ENCODE measurements around the gene IL24.

The IL24 gene

DNA sequence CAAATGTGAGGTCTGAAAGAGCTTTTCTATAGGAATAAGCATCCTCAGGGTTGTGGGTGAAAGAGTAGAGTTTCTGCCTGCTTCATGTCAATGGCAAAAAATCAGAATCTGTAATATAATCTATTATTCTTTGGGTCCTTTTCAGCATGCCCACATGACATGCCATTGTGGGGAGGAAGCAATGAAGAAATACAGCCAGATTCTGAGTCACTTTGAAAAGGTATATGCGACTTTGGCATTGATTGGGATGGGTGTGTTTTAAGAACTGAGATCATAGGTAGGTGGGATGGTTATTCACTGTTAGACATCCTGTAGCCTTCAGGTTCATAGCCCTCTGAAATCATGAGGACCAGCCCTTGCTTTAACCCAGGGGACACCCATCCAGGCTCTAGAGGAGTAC is 30.0 kb upstream of the IL24 start:
- TF ChIP-seq, protein P1, sequence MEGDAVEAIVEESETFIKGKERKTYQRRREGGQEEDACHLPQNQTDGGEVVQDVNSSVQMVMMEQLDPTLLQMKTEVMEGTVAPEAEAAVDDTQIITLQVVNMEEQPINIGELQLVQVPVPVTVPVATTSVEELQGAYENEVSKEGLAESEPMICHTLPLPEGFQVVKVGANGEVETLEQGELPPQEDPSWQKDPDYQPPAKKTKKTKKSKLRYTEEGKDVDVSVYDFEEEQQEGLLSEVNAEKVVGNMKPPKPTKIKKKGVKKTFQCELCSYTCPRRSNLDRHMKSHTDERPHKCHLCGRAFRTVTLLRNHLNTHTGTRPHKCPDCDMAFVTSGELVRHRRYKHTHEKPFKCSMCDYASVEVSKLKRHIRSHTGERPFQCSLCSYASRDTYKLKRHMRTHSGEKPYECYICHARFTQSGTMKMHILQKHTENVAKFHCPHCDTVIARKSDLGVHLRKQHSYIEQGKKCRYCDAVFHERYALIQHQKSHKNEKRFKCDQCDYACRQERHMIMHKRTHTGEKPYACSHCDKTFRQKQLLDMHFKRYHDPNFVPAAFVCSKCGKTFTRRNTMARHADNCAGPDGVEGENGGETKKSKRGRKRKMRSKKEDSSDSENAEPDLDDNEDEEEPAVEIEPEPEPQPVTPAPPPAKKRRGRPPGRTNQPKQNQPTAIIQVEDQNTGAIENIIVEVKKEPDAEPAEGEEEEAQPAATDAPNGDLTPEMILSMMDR (IDR thresholded peaks at IDR 0.05; ENCODE audit: low read depth, low read length, missing control alignments) = no peak
- no peak overlapping the region for H3K4me3 ChIP-seq (ENCODE audit: low read depth, low read length)
- no peak for DNase-seq (ENCODE audit: low read depth)

DNA sequence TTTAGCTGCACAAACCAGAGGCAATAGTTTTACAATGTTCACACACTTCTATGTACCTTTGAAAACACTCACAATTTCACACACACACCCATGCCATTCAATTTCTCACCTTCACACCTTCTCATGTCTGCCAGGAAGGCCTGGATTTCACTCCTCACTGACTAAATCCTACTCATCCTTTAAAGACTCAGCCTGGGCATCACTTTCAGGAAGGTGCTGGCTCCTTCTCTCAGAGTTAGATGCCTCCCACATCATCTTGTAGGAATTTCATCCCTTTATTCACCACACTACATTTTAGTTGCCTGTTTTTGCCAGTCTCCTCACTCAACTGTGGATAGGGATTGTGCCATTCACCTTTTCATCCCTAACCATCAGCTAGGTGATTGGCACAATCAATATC is 29.5 kb upstream of the IL24 start:
- TF ChIP-seq, protein P1 (IDR thresholded peaks at IDR 0.05; ENCODE audit: low read depth, low read length, missing control alignments) = no peak
- no peak for DNase-seq (ENCODE audit: low read depth)

DNA sequence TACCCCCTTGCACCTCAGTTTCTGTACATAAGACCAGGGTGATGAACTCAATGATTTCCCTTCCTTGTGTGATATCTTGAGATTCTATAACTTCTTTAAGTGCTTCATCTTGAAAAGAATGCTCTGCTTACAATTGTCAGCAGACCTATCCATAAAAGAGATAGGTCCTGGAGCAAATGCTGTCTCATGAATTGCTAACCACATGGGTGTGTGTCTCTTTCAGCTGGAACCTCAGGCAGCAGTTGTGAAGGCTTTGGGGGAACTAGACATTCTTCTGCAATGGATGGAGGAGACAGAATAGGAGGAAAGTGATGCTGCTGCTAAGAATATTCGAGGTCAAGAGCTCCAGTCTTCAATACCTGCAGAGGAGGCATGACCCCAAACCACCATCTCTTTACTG is 29.0 kb upstream of the IL24 start:
- DNase-seq (ENCODE audit: low read depth) = no peak
- H3K4me3 ChIP-seq (ENCODE audit: low read depth, low read length) = no peak overlapping the region

More for the DNA sequence above, 29.5 kb upstream of the IL24 start:
- H3K4me3 ChIP-seq (ENCODE audit: low read depth, low read length) = no peak overlapping the region

DNA sequence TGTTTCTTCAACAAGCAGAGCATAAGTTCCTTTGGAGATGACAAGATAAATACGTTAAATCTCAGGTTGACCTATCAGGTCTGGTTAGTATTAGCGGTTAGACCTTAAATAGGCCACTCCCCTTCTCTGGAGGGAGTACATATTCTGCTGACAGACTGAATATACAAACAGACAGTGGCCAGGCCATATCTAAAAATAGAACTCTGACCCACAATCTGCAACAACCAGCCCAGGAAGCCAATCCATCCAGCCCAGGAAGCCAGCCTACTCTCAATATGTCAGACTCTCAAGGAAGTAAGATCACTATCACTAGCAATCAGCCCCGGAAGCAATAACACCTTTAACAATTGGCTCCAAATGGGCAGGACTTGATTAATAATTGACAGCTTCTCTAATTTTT is 25.1 kb upstream of the IL24 start:
- no peak overlapping the region for H3K4me3 ChIP-seq (ENCODE audit: low read depth, low read length)

More for the DNA sequence above, 29.0 kb upstream of the IL24 start:
- TF ChIP-seq, protein P1 (IDR thresholded peaks at IDR 0.05; ENCODE audit: low read depth, low read length, missing control alignments) = no peak

DNA sequence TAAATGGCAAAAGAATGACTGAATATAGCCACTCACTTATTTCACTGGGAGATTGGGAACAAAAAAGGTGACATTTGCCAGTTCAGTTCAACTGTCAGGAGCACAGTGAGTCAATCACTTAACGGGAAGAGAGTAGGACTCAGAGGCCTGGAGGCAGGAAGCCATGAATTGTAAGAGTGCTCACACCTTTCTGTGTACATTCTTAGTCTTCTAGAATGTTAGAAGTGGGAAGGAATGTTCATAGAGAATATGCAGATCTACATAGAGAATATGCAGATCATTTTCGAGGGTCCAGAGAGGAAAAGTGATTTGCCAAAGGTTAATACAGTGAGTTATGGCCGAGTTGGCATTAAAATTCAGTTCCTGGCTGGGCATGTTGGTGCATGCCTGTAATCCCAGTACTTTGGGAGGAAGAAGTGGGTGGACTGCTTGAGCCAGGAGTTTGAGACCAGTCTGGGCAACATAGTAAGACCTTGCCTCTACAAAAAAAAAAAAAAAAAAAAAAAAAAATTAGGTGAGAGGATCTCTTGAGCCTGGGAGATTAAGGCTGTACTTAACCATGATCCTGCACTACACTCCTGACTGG is 23.5 kb upstream of the IL24 start:
- H3K4me3 ChIP-seq (ENCODE audit: low read depth, low read length) = no peak overlapping the region
- TF ChIP-seq, protein P1 (IDR thresholded peaks at IDR 0.05; ENCODE audit: low read depth, low read length, missing control alignments) = no peak
- DNase-seq (ENCODE audit: low read depth) = no peak

More for the DNA sequence above, 25.1 kb upstream of the IL24 start:
- no peak for DNase-seq (ENCODE audit: low read depth)
- TF ChIP-seq, protein P1 (IDR thresholded peaks at IDR 0.05; ENCODE audit: low read depth, low read length, missing control alignments) = no peak

DNA sequence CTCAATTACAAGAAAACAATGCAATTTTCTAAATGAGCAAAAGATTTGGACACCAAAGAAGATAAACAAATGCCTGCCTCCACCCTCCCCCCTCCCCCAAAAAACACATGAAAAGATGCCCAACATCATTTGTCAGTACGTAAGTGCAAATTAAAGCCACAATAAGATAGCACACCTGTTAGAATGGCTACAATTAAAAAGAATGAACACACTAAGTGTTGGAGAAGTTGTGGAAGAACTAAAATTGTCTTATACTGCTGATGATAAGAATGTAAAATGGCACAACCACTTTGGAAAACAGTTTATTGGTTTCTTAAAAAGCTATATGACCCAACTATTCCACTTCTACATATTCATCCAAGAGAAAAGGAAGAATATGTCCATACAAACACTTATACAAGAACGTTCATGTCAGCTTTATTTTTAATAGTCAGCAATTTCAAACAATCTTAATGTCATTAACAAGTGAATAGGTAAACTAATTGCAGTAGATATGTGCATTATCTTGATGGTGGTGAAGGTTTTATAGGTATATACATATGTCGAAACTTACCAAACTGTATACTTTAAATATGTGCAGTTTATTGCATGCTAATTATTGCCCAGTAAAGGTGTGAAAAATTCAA is 21.4 kb upstream of the IL24 start:
- TF ChIP-seq, protein P1 (IDR thresholded peaks at IDR 0.05; ENCODE audit: low read depth, low read length, missing control alignments) = no peak
- H3K4me3 ChIP-seq (ENCODE audit: low read depth, low read length) = no peak overlapping the region
- DNase-seq (ENCODE audit: low read depth) = no peak

DNA sequence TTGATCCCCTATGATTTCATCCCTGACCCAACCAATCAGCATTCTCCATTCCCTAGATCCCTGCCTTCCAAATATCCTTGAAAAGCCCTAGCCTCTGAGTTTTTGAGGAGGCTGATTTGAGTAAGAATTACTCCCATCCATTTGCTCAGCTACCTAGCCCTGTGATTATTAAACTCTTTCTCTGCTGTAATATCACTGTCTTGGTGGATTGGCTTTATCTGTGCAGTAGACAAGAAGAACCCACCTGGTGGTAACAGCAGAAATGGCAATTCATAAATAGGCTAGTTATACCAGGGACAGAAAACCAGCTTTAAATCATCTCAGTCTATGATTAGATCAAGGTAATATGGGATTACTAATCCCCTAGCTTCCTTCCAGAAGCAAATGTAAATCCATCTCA is 18.8 kb upstream of the IL24 start:
- no peak overlapping the region for H3K4me3 ChIP-seq (ENCODE audit: low read depth, low read length)
- DNase-seq (ENCODE audit: low read depth) = no peak
- TF ChIP-seq, protein P1 (IDR thresholded peaks at IDR 0.05; ENCODE audit: low read depth, low read length, missing control alignments) = peak; percentile 22
